HUDEP-2 (cell line): ENCODE data around the gene PINK1.
A peak's percentile ranks its signal among the peaks of the same experiment; 100 is the strongest.

ENCODE experiments used
- DNase-seq, 76 experiments: peaks; one replicate each; lab custom pipeline; 2025; ENCODE audit not compliant: unreplicated experiment in 76 of 76; lab: John Stamatoyannopoulos, UW

PINK1 gene

GRCh38 chr1:20609541-20609940 lies 23.7 kb upstream of the PINK1 start:
- DNase-seq, result no peak

GRCh38 chr1:20610970-20611369 lies 22.3 kb upstream of the PINK1 start:
- no peak for DNase-seq

GRCh38 chr1:20611652-20612051 lies 21.6 kb upstream of the PINK1 start:
- no peak for DNase-seq

- peak in 6 of 76 experiments; percentile 11 to 49 (median 30) for DNase-seq
Observed at GRCh38 chr1:20612221-20612746, 21.0 kb upstream of the PINK1 start.

GRCh38 chr1:20614131-20614579 lies 19.1 kb upstream of the PINK1 start:
- no peak for DNase-seq

GRCh38 chr1:20615946-20616846 lies 17.1 kb upstream of the PINK1 start:
- DNase-seq, result no peak

- no peak for DNase-seq
Observed at GRCh38 chr1:20616847-20617487, 16.3 kb upstream of the PINK1 start.

GRCh38 chr1:20618550-20618949 lies 14.7 kb upstream of the PINK1 start:
- no peak for DNase-seq

GRCh38 chr1:20619999-20620398 lies 13.3 kb upstream of the PINK1 start:
- no peak for DNase-seq

GRCh38 chr1:20621012-20621411 lies 12.2 kb upstream of the PINK1 start:
- no peak for DNase-seq

GRCh38 chr1:20624709-20625108 lies 8.5 kb upstream of the PINK1 start:
- DNase-seq, result no peak

GRCh38 chr1:20625176-20626097 lies 7.8 kb upstream of the PINK1 start:
- DNase-seq, result no peak

- DNase-seq, result no peak
Observed at GRCh38 chr1:20626098-20626427, 7.2 kb upstream of the PINK1 start.

GRCh38 chr1:20626524-20626923 lies 6.7 kb upstream of the PINK1 start:
- no peak for DNase-seq

- peak in 2 of 76 experiments; percentile 3 to 10 for DNase-seq
Observed at GRCh38 chr1:20630729-20631128, 2.5 kb upstream of the PINK1 start.

GRCh38 chr1:20632386-20632785 lies 872 bp upstream of the PINK1 start:
- DNase-seq, result no peak

- DNase-seq, result peak in 4 of 76 experiments; percentile 9 to 49 (median 14)
Observed at GRCh38 chr1:20634065-20634593, 871 bp downstream of the PINK1 start.

GRCh38 chr1:20634594-20635084 lies 1.4 kb downstream of the PINK1 start:
- DNase-seq, result peak in 67 of 76 experiments; percentile 7 to 81 (median 46)

- no peak for DNase-seq
Observed at GRCh38 chr1:20636785-20637347, 3.6 kb downstream of the PINK1 start.

GRCh38 chr1:20640183-20640597 lies 6.9 kb downstream of the PINK1 start:
- peak in 38 of 76 experiments; percentile 2 to 57 (median 20) for DNase-seq
